ENCODE data around the gene SPATA3.
"Not testable (repeated sequence)": the region's sequence is repeated elsewhere in the genome, so short reads cannot be mapped to it uniquely, and the experiment has no call there.

The SPATA3 gene

GRCh38 chr2:231016566-231017230 lies 20.8 kb downstream of the SPATA3 start:
- H3K27me3 Mint-ChIP-seq, result peaks cover 19% of the 10 kb centered on the region
- H3K36me3 Mint-ChIP-seq (ENCODE audit: low read depth), result no peaks in the 10 kb centered on the region
- no peaks in the 10 kb centered on the region for H3K4me1 Mint-ChIP-seq (ENCODE audit: low read depth)
- H3K9me3 Mint-ChIP-seq, result no peaks in the 10 kb centered on the region
- no peak overlapping the region for H3K4me3 Mint-ChIP-seq
- no peak overlapping the region for H3K27ac Mint-ChIP-seq

- H3K27me3 Mint-ChIP-seq, result peaks cover 19% of the 10 kb centered on the region
- H3K4me1 Mint-ChIP-seq (ENCODE audit: low read depth), result no peaks in the 10 kb centered on the region
- no peak overlapping the region for H3K27ac Mint-ChIP-seq
- H3K36me3 Mint-ChIP-seq (ENCODE audit: low read depth), result no peaks in the 10 kb centered on the region
- H3K9me3 Mint-ChIP-seq, result no peaks in the 10 kb centered on the region
- H3K4me3 Mint-ChIP-seq, result no peak overlapping the region
Measured at GRCh38 chr2:231017231-231017598, 21.3 kb downstream of the SPATA3 start.

GRCh38 chr2:231018184-231018583 lies 22.3 kb downstream of the SPATA3 start:
- Mint-ChIP-seq H3K27ac (no peak overlapping the region), H3K27me3 (peaks cover 13% of the 10 kb centered on the region)

GRCh38 chr2:231025059-231025458 lies 29.1 kb downstream of the SPATA3 start:
- not testable (repeated sequence) for H3K4me3 Mint-ChIP-seq; H3K4me1 Mint-ChIP-seq (ENCODE audit: low read depth); H3K36me3 Mint-ChIP-seq (ENCODE audit: low read depth); H3K9me3 Mint-ChIP-seq; H3K27ac Mint-ChIP-seq
- peaks cover 15% of the 10 kb centered on the region for H3K27me3 Mint-ChIP-seq

More at GRCh38 chr2:231018184-231018583, 22.3 kb downstream of the SPATA3 start:
- H3K36me3 Mint-ChIP-seq (ENCODE audit: low read depth), result no peaks in the 10 kb centered on the region
- no peaks in the 10 kb centered on the region for H3K4me1 Mint-ChIP-seq (ENCODE audit: low read depth)
- no peak overlapping the region for H3K4me3 Mint-ChIP-seq
- no peaks in the 10 kb centered on the region for H3K9me3 Mint-ChIP-seq

GRCh38 chr2:231028889-231029288 lies 33.0 kb downstream of the SPATA3 start:
- H3K36me3 Mint-ChIP-seq (ENCODE audit: low read depth), result no peaks in the 10 kb centered on the region
- no peaks in the 10 kb centered on the region for H3K9me3 Mint-ChIP-seq
- peaks cover 26% of the 10 kb centered on the region for H3K27me3 Mint-ChIP-seq
- no peaks in the 10 kb centered on the region for H3K4me1 Mint-ChIP-seq (ENCODE audit: low read depth)
- no peak overlapping the region for H3K4me3 Mint-ChIP-seq
- no peak overlapping the region for H3K27ac Mint-ChIP-seq

- Mint-ChIP-seq H3K36me3 (ENCODE audit: low read depth) (no peaks in the 10 kb centered on the region), H3K4me3 (no peak overlapping the region), H3K9me3 (no peaks in the 10 kb centered on the region), H3K27me3 (peaks cover 29% of the 10 kb centered on the region), H3K27ac (no peak overlapping the region), H3K4me1 (ENCODE audit: low read depth) (no peaks in the 10 kb centered on the region)
Measured at GRCh38 chr2:231029563-231029962, 33.6 kb downstream of the SPATA3 start.

GRCh38 chr2:231030725-231031124 lies 34.8 kb downstream of the SPATA3 start:
- Mint-ChIP-seq H3K36me3 (ENCODE audit: low read depth) (no peaks in the 10 kb centered on the region), H3K27me3 (peaks cover 28% of the 10 kb centered on the region), H3K4me3 (no peak overlapping the region), H3K9me3 (no peaks in the 10 kb centered on the region), H3K27ac (no peak overlapping the region), H3K4me1 (ENCODE audit: low read depth) (no peaks in the 10 kb centered on the region)

GRCh38 chr2:231032575-231033140 lies 36.7 kb downstream of the SPATA3 start:
- Mint-ChIP-seq H3K4me1 (ENCODE audit: low read depth) (peaks cover 3% of the 10 kb centered on the region), H3K4me3 (no peak overlapping the region), H3K27me3 (peaks cover 43% of the 10 kb centered on the region), H3K36me3 (ENCODE audit: low read depth) (no peaks in the 10 kb centered on the region), H3K9me3 (no peaks in the 10 kb centered on the region), H3K27ac (no peak overlapping the region)

- Mint-ChIP-seq H3K27me3 (peaks cover 47% of the 10 kb centered on the region), H3K4me3 (no peak overlapping the region), H3K27ac (no peak overlapping the region), H3K36me3 (ENCODE audit: low read depth) (no peaks in the 10 kb centered on the region), H3K9me3 (no peaks in the 10 kb centered on the region), H3K4me1 (ENCODE audit: low read depth) (peaks cover 3% of the 10 kb centered on the region)
Measured at GRCh38 chr2:231033147-231034132, 37.5 kb downstream of the SPATA3 start.

GRCh38 chr2:231034291-231034882 lies 38.5 kb downstream of the SPATA3 start:
- Mint-ChIP-seq H3K36me3 (ENCODE audit: low read depth) (no peaks in the 10 kb centered on the region), H3K27ac (no peak overlapping the region), H3K4me1 (ENCODE audit: low read depth) (peaks cover 3% of the 10 kb centered on the region), H3K27me3 (peaks cover 57% of the 10 kb centered on the region), H3K4me3 (no peak overlapping the region), H3K9me3 (no peaks in the 10 kb centered on the region)

GRCh38 chr2:231036131-231036530 lies 40.2 kb downstream of the SPATA3 start:
- Mint-ChIP-seq H3K4me3 (no peak overlapping the region), H3K27me3 (peaks cover 74% of the 10 kb centered on the region)

GRCh38 chr2:231036578-231037106 lies 40.7 kb downstream of the SPATA3 start:
- Mint-ChIP-seq H3K27ac (no peak overlapping the region), H3K27me3 (peaks cover 76% of the 10 kb centered on the region), H3K4me1 (ENCODE audit: low read depth) (peaks cover 3% of the 10 kb centered on the region), H3K9me3 (no peaks in the 10 kb centered on the region), H3K4me3 (peak overlapping the region; percentile 33), H3K36me3 (ENCODE audit: low read depth) (no peaks in the 10 kb centered on the region)

More at GRCh38 chr2:231036131-231036530, 40.2 kb downstream of the SPATA3 start:
- H3K36me3 Mint-ChIP-seq (ENCODE audit: low read depth), result no peaks in the 10 kb centered on the region
- H3K27ac Mint-ChIP-seq, result no peak overlapping the region
- H3K9me3 Mint-ChIP-seq, result no peaks in the 10 kb centered on the region
- peaks cover 3% of the 10 kb centered on the region for H3K4me1 Mint-ChIP-seq (ENCODE audit: low read depth)

GRCh38 chr2:231037202-231037730 lies 41.3 kb downstream of the SPATA3 start, which contains the start of gene C2orf72:
Gene C2orf72 (plus strand): TSS chr2:231037523. CDS start chr2:231037566, 43 bp downstream.
- Mint-ChIP-seq H3K4me3 (peak within 1 kb of the TSS; percentile 33), H3K27me3 (peaks cover 82% of the 10 kb centered on the region), H3K4me1 (ENCODE audit: low read depth) (peaks cover 3% of the 10 kb centered on the region), H3K9me3 (no peaks in the 10 kb centered on the region), H3K27ac (no peak within 1 kb of the TSS), H3K36me3 (ENCODE audit: low read depth) (no peaks in the 10 kb centered on the region)

GRCh38 chr2:231037731-231038482 lies 42.0 kb downstream of the SPATA3 start:
- H3K27me3 Mint-ChIP-seq, result peaks cover 78% of the 10 kb centered on the region

More at GRCh38 chr2:231037731-231038482, 42.0 kb downstream of the SPATA3 start:
- peaks cover 3% of the 10 kb centered on the region for H3K4me1 Mint-ChIP-seq (ENCODE audit: low read depth)
- no peaks in the 10 kb centered on the region for H3K9me3 Mint-ChIP-seq
- H3K4me3 Mint-ChIP-seq, result peak overlapping the region; percentile 20
- H3K36me3 Mint-ChIP-seq (ENCODE audit: low read depth), result no peaks in the 10 kb centered on the region
- H3K27ac Mint-ChIP-seq, result no peak overlapping the region
